Fibroblast of lung (primary cell): ENCODE data around the gene PLEKHM2.

ENCODE experiments used
- EZH2 ChIP-seq: IDR thresholded peaks from 2 replicates; pipeline ENCODE4 v1.5.1; 2012; ENCODE audit warnings: low read length, control low read depth, mild to moderate bottlenecking; ENCODE audit errors: missing control alignments
- TF ChIP-seq, protein P1 (sequence below), 2 donors: IDR thresholded peaks in 1 of 2; conservative IDR thresholded peaks in 1 of 2; 1 replicate in 1 of 2; 2 replicates in 1 of 2; pipeline ENCODE4 v1.5.1; 2011 to 2012; ENCODE audit warnings: low read length in 2 of 2, control low read depth in 1 of 2, inconsistent platforms in 1 of 2, low read depth in 1 of 2, mild to moderate bottlenecking in 1 of 2

DNA sequence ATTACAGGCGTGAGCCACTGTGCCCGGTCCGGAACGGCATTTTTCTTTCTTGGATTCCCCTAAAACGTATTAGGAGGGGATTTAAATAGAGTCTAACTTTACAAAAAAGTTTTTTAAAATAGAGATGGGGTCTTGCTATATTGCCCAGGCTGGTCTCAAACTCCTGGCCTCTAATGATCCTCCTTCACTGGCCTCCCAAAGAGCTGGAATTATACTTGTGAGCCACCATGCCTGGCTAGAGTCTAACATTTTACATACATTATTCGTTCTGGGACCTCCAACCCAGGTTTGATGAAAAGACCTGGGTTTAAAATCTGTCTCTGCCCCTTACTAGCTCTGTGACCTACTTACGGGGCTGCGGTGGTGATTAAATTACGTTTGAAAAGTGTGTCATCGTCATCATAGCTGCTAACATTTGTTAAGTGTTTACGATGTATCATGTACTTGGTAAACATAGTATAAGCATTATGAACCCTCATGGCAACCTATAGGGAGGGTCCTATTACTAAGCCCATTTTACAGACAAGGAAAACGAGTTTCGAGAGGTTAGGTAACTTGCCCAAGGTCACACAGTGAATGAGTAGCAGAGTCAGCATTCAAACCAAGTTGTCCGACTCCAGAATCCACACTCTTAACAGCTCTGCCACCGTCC lies 24.5 kb downstream of the PLEKHM2 start:
- TF ChIP-seq, protein P1, sequence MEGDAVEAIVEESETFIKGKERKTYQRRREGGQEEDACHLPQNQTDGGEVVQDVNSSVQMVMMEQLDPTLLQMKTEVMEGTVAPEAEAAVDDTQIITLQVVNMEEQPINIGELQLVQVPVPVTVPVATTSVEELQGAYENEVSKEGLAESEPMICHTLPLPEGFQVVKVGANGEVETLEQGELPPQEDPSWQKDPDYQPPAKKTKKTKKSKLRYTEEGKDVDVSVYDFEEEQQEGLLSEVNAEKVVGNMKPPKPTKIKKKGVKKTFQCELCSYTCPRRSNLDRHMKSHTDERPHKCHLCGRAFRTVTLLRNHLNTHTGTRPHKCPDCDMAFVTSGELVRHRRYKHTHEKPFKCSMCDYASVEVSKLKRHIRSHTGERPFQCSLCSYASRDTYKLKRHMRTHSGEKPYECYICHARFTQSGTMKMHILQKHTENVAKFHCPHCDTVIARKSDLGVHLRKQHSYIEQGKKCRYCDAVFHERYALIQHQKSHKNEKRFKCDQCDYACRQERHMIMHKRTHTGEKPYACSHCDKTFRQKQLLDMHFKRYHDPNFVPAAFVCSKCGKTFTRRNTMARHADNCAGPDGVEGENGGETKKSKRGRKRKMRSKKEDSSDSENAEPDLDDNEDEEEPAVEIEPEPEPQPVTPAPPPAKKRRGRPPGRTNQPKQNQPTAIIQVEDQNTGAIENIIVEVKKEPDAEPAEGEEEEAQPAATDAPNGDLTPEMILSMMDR (conservative IDR thresholded peaks at IDR 0.05 in 1 of 2, IDR thresholded peaks at IDR 0.05 in 1 of 2; ENCODE audit: low read depth in 1 of 2, low read length in 2 of 2) = no peak
- TF ChIP-seq EZH2 = no peak
